Measurements from ENCODE around the gene WFS1.

Gene WFS1

DNA sequence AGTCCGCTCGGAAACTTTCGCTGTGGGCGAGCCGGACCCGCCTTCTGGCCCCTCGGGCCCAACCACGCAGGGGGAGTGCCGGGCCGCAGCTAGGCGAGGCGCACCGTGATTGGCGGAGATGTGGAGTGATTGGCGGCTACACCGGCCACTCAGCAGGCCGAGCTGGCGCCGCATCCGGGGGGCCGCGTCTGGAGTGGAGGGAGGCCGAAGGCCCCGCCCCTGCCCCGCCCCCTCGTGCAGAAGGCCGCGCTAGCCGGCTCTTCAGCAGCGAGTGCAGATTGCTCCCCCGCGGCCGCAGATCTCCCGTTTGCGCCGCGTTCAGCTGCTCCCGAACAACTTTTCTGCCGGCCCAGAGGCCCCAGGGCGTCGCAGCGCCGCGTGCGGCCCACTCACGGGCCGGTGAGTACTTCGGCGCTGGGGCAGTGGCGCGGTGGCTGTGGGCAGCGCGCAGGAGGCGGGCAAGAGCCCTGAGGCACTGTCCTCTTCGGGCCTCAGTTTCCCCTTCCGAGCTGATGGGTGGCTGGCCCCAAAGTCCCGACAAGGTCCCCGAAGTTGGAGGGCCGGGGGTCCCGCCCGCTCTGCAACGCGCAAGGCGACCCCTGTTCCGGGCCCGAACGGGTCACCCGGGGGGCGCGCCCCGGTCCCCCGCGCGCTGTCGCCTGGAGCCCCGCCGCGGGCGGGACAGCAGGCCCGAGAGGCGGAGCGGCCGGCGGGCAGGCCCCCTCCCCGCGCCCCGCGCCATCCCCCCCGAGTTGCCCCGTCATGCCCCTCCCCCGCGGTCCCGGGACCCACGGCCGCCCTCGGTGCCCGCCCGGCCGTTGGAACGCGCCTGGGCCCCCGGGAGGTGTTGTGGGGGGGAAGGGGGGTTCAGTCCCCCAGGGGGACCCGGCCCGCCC lies at the start of gene WFS1:
TSS of gene WFS1 (plus strand) at position 235 of the 896 bp plus-strand sequence. CDS start 7,606 bp downstream, outside the sequence.
- Histone ChIP-seq H3K9me3 (ENCODE audit: insufficient read depth, low read length) (no peaks in the 10 kb centered on the region), H3K9ac (ENCODE audit: low read length) (no peak within 1 kb of the TSS), H4K20me1 (ENCODE audit: low read depth, low read length) (no peaks in the 10 kb centered on the region), H3K36me3 (ENCODE audit: low read length) (no peaks in the 10 kb centered on the region), H3K4me2 (ENCODE audit: low read depth, low read length, poor library complexity, severe bottlenecking) (no peak within 1 kb of the TSS), H3K4me3 (ENCODE audit: insufficient read depth, low read length, poor library complexity, severe bottlenecking) (no peak within 1 kb of the TSS), H3K9me2 (replicated peaks; ENCODE audit: insufficient read depth, low read length) (no peaks in the 10 kb centered on the region), H3F3A (ENCODE audit: insufficient read depth) (no peaks in the 10 kb centered on the region), H3K27ac (ENCODE audit: low read depth, low read length) (no peak within 1 kb of the TSS), H3K79me2 (ENCODE audit: insufficient read depth, low read length) (no peaks in the 10 kb centered on the region), H3K27me3 (ENCODE audit: low read length) (no peaks in the 10 kb centered on the region), H2AFZ (ENCODE audit: low read depth, low read length, severe bottlenecking) (no peak within 1 kb of the TSS)
- no peak for TF ChIP-seq EZH2phosphoT487 (conservative IDR thresholded peaks at IDR 0.05; ENCODE audit: low read length)
- no peak for TF ChIP-seq CTCF (IDR thresholded peaks at IDR 0.05; ENCODE audit: insufficient read depth, low read length, poor library complexity, severe bottlenecking)

- no peaks in the 10 kb centered on the region for H4K20me1 ChIP-seq (ENCODE audit: low read depth, low read length)
- no peaks in the 10 kb centered on the region for H3K27me3 ChIP-seq (ENCODE audit: low read length)
- no peak overlapping the region for H3K4me2 ChIP-seq (ENCODE audit: low read depth, low read length, poor library complexity, severe bottlenecking)
- H3K27ac ChIP-seq (ENCODE audit: low read depth, low read length), result no peak overlapping the region
- H3K79me2 ChIP-seq (ENCODE audit: insufficient read depth, low read length), result no peaks in the 10 kb centered on the region
- no peaks in the 10 kb centered on the region for H3K36me3 ChIP-seq (ENCODE audit: low read length)
- no peaks in the 10 kb centered on the region for H3K9me3 ChIP-seq (ENCODE audit: insufficient read depth, low read length)
- H3K4me3 ChIP-seq (ENCODE audit: insufficient read depth, low read length, poor library complexity, severe bottlenecking), result no peak overlapping the region
- H2AFZ ChIP-seq (ENCODE audit: low read depth, low read length, severe bottlenecking), result no peak overlapping the region
- H3K9ac ChIP-seq (ENCODE audit: low read length), result no peak overlapping the region
- TF ChIP-seq EZH2phosphoT487 (conservative IDR thresholded peaks at IDR 0.05; ENCODE audit: low read length) (no peak), CTCF (IDR thresholded peaks at IDR 0.05; ENCODE audit: insufficient read depth, low read length, poor library complexity, severe bottlenecking) (no peak)
- no peaks in the 10 kb centered on the region for H3K9me2 ChIP-seq (replicated peaks; ENCODE audit: insufficient read depth, low read length)
- H3F3A ChIP-seq (ENCODE audit: insufficient read depth), result no peaks in the 10 kb centered on the region
Measured at GRCh38 chr4:6221301-6221850, 48.3 kb upstream of the WFS1 start.

- H3K79me2 ChIP-seq (ENCODE audit: insufficient read depth, low read length), result no peaks in the 10 kb centered on the region
- no peaks in the 10 kb centered on the region for H4K20me1 ChIP-seq (ENCODE audit: low read depth, low read length)
- no peaks in the 10 kb centered on the region for H3K9me3 ChIP-seq (ENCODE audit: insufficient read depth, low read length)
- H3F3A ChIP-seq (ENCODE audit: insufficient read depth), result no peaks in the 10 kb centered on the region
- H3K4me2 ChIP-seq (ENCODE audit: low read depth, low read length, poor library complexity, severe bottlenecking), result no peak overlapping the region
- no peak overlapping the region for H3K27ac ChIP-seq (ENCODE audit: low read depth, low read length)
- no peaks in the 10 kb centered on the region for H3K36me3 ChIP-seq (ENCODE audit: low read length)
- H3K9me2 ChIP-seq (replicated peaks; ENCODE audit: insufficient read depth, low read length), result no peaks in the 10 kb centered on the region
- TF ChIP-seq EZH2phosphoT487 (conservative IDR thresholded peaks at IDR 0.05; ENCODE audit: low read length), result no peak
- no peak for TF ChIP-seq CTCF (IDR thresholded peaks at IDR 0.05; ENCODE audit: insufficient read depth, low read length, poor library complexity, severe bottlenecking)
- no peak overlapping the region for H3K9ac ChIP-seq (ENCODE audit: low read length)
- no peak overlapping the region for H2AFZ ChIP-seq (ENCODE audit: low read depth, low read length, severe bottlenecking)
- no peak overlapping the region for H3K4me3 ChIP-seq (ENCODE audit: insufficient read depth, low read length, poor library complexity, severe bottlenecking)
- H3K27me3 ChIP-seq (ENCODE audit: low read length), result no peaks in the 10 kb centered on the region
Measured at GRCh38 chr4:6221851-6222760, 47.5 kb upstream of the WFS1 start.
